ES-I3 (cell line): ENCODE measurements around the gene ZNF611.
"Not testable (repeated sequence)": the region's sequence is repeated elsewhere in the genome, so short reads cannot be mapped to it uniquely, and the experiment has no call there.

Experiments used
- H3K36me3 ChIP-seq: 2 replicates; pipeline ENCODE4 v1.6.1; 2013; ENCODE audit warnings: mild to moderate bottlenecking, low read length, control low read depth, moderate library complexity; ENCODE audit not compliant: insufficient read depth
- H3K4me1 ChIP-seq: 2 replicates; pipeline ENCODE4 v1.6.1; 2013; ENCODE audit warnings: mild to moderate bottlenecking, control low read depth, low read length; ENCODE audit not compliant: insufficient read depth
- H3K9ac ChIP-seq: 2 replicates; pipeline ENCODE4 v1.6.1; 2013; ENCODE audit warnings: low read depth, mild to moderate bottlenecking, low read length, moderate library complexity
- H3K9me3 ChIP-seq: 2 replicates; pipeline ENCODE4 v1.6.1; 2013; ENCODE audit warnings: mild to moderate bottlenecking, low read length, moderate library complexity; ENCODE audit not compliant: control insufficient read depth, insufficient read depth

ZNF611 gene

DNA sequence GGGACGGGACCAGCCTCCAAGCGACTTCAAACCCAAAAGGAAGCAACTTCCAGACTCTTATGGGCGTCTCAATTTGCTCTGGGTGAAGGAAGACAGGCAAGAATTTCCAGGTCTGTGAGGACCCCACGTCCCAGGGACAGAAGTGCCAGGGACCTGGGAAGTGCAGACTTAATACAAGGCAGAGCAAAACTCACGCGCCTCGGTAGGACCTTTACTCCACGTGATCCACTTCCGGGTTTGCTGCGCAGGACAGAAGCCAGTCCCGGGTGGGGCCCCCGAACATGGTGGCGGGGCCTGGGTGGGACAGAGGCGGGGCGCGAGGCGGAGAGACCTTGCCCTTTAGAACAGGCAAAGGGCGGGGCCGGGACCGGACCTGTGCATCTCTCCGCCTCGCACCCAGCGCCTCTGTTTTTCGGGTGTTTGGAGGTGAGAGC is 9.3 kb downstream of the ZNF611 start:
- H3K4me1 ChIP-seq: no peaks in the 10 kb centered on the region
- peaks cover 9% of the 10 kb centered on the region; the same call in 1 of the 2 replicates for H3K9me3 ChIP-seq
- no peaks in the 10 kb centered on the region for H3K36me3 ChIP-seq
- H3K9ac ChIP-seq: no peak overlapping the region

DNA sequence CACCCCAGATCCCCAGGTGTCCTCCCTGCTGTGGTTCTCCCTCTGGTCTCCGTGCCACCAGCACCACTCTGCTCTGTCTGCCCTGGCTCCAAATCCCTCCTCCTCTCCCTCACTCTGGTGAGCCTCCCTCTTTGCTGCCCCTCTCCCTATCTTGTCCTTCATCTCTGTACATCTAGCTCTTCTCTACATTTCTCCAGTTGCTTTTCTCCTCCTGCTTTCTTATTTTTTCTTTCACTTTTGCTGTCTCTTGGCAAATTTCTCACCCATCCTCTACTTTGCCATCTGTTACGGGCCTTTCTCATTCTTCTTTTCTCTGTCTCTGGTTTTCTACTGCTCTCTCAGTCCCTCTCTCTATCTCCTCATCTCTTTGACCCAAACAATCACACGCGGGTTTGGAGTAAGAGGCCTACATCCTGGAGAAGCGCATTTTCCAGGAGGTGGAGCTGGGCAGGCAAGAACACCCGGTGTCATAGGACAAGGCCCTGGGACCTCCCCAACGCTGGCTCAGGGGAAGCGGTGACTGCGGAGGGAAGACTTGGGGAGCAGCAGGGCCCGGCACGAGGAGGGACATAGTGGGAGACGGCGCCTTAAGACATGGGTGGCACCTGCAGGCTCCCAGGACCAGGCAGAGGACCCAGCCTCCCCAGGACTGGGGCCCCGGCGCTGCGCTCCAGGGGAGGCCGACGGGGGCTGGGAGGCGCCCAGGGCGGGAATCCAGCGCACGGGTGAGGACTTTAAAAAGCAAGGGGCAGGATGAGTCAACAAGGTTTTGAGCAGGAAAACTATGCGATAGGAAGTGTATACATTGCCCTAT is 9.9 kb downstream of the ZNF611 start:
- no peaks in the 10 kb centered on the region for H3K4me1 ChIP-seq
- no peak overlapping the region for H3K9ac ChIP-seq
- peaks cover 9% of the 10 kb centered on the region; the same call in 1 of the 2 replicates for H3K9me3 ChIP-seq
- no peaks in the 10 kb centered on the region for H3K36me3 ChIP-seq

DNA sequence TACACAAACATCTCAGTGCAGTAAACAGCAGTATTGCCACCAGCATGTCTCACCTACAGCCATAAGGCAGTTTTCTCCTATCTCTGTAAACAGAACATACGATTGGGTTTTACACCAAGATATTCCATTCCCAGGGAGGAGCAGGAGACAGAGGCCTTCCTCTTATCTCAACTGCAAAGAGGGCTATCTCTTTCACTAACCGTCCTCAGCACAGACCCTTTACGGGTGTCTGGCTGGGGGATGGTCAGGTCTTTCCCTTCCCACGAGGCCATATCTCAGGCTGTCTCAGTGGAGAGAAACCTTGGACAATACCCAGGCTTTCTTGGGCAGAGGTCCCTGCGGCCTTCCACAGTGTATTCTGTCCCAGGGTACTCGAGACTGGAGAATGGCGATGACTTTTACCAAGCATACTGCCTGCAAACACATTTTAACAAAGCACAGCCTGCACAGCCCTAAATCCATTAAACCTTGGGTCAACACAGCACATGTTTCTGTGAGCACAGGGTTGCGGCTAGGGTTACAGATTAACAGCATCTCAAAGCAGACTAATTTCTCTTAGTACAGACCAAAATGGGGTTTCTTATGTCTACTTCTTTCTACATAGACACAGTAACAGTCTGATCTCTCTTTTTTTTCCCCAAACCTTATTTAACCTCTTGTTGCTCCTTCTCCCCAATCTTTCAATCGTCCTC is 10.8 kb downstream of the ZNF611 start:
- H3K9ac ChIP-seq, H3K36me3 ChIP-seq, H3K4me1 ChIP-seq: not testable (repeated sequence)
- peaks cover 11% of the 10 kb centered on the region for H3K9me3 ChIP-seq

DNA sequence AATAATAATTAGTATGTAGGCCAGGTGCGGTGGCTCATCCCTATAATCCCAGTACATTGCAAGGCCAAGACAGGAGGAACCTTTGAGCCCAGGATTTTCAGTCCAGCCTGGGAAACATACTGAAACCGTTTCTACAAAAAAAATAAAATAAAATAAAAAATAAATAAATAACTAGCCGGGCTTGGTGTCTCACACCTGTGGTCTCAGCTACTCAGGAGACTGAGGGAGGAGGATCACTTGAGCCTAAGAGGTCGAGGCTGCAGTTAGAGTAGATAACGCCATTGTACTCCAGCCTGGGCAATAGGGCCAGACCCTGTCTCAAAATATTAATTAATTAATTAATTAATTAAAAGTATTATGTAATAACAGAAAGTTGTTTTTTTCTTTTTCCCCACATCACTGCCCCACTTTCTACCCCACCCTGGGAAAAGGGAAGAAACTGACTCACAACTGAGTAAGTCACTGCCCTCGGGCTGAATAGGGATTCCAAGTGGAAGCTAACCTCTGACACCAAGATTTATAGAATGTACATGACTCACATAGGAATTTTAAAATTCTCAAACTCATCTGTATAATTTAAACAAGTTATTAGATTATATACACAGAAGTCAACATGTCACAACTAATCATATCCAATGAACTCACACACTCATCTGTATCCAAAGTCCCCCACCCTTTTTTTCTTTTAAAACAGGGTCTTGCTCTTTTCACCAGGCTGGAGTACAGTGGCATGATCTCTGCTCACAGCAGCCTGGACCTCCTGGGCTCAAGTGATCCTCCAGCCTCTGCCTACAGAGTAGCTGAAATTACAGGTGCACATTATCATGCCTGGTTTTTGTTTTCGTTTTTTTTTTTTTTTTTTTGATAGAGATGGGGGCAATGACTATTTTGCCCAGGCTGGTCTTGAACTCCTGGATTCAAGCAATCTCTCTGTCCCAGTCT is 12.5 kb downstream of the ZNF611 start:
- no peak overlapping the region for H3K9ac ChIP-seq

DNA sequence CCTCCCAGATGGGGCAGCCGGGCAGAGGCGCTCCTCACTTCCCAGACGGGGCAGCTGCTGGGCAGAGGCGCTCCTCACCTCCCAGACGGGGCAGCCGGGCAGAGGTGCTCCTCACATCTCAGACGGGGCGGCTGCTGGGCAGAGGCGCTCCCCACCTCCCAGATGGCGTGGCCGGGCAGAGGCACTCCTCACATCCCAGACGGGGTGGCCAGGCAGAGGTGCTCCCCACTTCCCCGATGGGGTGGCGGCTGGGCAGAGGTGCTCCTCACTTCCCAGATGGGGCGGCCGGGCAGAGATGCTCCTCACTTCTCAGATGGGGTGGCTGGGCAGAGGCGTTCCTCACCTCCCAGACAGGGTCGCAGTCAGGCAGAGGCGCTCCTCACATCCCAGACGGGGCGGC is 14.3 kb downstream of the ZNF611 start:
- H3K9ac ChIP-seq, H3K36me3 ChIP-seq: not testable (repeated sequence)
- H3K9me3 ChIP-seq: peaks cover 14% of the 10 kb centered on the region
- peaks cover 17% of the 10 kb centered on the region for H3K4me1 ChIP-seq

More for the DNA sequence above, 12.5 kb downstream of the ZNF611 start:
- Histone ChIP-seq H3K36me3 (no peaks in the 10 kb centered on the region), H3K9me3 (peaks cover 14% of the 10 kb centered on the region), H3K4me1 (peaks cover 3% of the 10 kb centered on the region; the same call in 1 of the 2 replicates)

DNA sequence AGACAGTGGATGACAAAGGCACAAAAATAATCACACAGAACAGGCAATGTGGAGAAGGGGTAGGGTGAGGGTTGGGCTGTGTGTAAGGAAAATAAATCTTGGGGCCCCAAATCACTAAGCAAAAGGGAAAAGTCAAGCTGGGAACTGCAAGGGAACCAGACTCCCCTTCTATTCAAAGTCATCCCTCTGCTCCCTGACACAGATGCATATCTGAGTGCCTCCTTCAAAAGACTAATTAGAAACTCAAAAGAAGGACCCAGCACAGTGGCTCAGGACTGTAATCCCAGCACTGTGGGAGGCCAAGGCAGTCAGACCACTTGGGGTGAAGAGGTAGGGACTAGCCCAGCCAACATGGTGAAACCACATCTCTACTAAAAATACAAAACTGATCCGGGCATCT is 18.3 kb downstream of the ZNF611 start:
- H3K9ac ChIP-seq: no peak overlapping the region; the same call in 1 of the 2 replicates
- H3K4me1 ChIP-seq: peaks cover 21% of the 10 kb centered on the region
- peaks cover 5% of the 10 kb centered on the region; the same call in 1 of the 2 replicates for H3K9me3 ChIP-seq
- H3K36me3 ChIP-seq: no peaks in the 10 kb centered on the region; the same call in 1 of the 2 replicates

DNA sequence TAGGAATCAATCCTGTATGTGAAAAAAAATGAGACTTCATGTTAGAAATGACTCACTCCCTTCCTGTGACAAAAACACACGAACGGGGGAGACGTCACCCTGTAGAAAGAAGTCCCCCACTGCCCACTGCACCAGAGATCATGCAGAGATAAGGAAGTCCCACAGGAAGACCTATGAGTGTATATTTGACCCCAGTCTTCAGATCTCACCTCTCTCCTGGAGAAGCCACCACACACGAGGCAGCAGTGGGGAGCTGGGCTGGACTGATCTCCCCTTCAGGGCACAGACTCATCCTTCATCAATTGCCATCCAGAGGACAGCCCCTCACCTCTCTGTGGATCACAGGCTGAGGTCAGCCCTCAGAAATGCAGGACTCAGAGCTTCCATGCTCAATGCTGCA is 18.9 kb downstream of the ZNF611 start:
- H3K36me3 ChIP-seq, H3K9me3 ChIP-seq, H3K9ac ChIP-seq: not testable (repeated sequence)
- H3K4me1 ChIP-seq: peaks cover 21% of the 10 kb centered on the region

DNA sequence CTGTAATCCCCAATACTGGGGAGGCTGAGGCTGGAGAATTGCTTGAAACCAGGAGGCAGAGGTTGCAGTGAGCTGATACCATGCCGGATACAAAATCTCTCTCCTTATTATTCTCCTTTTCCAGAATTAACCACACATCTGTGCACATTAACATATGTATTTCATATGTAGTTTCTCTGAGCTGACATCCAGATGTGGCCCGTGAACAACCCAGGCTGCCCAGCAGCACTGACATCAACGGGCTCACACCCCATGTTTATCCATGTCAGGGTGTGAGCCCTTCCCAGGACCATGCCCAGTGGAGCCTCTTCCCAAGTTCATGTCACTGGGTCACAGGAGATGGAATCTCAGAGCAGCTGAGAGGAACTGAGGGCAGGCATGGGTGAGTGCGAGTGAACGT is 19.5 kb downstream of the ZNF611 start:
- peaks cover 21% of the 10 kb centered on the region for H3K4me1 ChIP-seq
- H3K9me3 ChIP-seq, H3K36me3 ChIP-seq, H3K9ac ChIP-seq: not testable (repeated sequence)

DNA sequence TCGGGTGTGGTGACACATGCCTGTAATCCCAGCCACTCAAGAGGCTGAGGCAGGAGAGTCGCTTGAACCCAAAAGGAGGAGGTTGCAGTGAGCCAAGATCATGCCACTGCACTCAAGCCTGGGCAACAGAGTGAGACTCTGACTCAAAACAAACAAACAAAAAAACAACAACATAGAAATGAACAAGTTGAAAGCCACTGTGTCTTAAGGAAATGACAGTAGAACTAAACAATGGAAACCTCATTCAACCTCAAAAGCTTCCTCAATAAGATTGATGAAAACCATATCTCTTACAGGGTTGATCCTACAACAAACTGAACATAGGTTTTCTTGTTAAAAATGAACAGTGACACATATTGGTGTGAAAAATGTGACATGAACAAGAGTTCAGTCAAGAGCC is 21.8 kb downstream of the ZNF611 start:
- not testable (repeated sequence) for H3K36me3 ChIP-seq, H3K9ac ChIP-seq

DNA sequence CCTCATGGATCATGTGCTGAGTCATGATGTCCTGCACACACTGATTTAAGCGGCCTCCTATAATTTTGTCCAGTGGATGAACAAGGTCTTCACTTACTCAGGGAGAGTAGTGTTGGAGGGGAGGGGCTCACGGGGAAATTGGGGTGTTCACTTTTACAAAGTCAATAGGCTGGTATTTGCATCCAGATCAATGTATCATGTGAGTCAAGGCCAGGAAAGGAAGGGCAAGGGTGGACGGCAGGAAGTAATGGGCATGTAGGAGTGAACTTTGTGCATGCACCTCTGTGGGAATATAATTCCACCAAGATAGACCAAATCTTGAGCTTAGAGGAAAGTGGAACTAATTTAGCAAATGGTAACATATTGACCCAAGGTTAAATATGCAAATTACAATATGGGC is 23.2 kb downstream of the ZNF611 start:
- peaks cover 12% of the 10 kb centered on the region for H3K4me1 ChIP-seq
- not testable (repeated sequence) for H3K9ac ChIP-seq, H3K36me3 ChIP-seq, H3K9me3 ChIP-seq

More for the DNA sequence above, 21.8 kb downstream of the ZNF611 start:
- not testable (repeated sequence) for H3K9me3 ChIP-seq
- peaks cover 21% of the 10 kb centered on the region for H3K4me1 ChIP-seq

DNA sequence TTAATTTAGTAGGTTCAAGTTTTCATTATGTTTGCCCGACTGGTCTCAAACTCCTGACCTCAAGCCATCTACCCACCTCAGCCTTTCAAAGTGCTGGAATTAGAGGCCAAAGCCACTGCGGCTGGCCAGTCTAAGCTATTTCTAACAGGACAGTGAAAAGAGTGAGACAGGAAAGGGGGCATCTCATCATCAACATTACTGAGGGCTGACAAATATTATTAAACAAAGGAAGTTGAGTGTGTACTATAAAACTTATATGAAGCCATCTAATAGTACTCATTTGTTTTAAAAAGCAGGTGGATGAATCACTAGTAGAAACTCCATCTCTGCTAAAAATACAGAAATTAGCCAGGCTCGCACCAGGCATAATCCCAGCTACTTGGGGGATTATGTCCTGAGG is 24.3 kb downstream of the ZNF611 start:
- Histone ChIP-seq H3K36me3 (no peaks in the 10 kb centered on the region; the same call in none of the 2 replicates), H3K9me3 (no peaks in the 10 kb centered on the region; the same call in 1 of the 2 replicates), H3K9ac (no peak overlapping the region), H3K4me1 (peaks cover 4% of the 10 kb centered on the region; the same call in 1 of the 2 replicates)

DNA sequence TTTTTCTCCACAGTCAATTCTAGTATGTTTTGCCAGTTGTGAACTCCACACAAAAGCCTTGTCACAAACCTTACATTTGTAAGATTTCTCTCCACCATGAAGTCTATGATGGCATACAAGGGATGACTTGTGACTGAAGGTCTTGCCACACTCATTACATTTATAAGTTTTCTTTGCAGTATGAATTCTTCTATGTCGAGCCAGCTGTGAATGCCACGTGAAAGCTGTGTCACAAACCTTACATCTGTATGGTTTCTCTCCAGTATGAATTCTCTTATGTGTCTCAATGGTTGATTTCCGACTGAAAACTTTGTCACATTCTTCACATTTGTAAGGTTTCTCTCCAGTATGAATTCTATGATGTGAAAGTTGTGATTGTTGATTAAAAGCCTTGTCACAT is 29.2 kb downstream of the ZNF611 start:
- not testable (repeated sequence) for H3K9me3 ChIP-seq, H3K4me1 ChIP-seq, H3K9ac ChIP-seq, H3K36me3 ChIP-seq

DNA sequence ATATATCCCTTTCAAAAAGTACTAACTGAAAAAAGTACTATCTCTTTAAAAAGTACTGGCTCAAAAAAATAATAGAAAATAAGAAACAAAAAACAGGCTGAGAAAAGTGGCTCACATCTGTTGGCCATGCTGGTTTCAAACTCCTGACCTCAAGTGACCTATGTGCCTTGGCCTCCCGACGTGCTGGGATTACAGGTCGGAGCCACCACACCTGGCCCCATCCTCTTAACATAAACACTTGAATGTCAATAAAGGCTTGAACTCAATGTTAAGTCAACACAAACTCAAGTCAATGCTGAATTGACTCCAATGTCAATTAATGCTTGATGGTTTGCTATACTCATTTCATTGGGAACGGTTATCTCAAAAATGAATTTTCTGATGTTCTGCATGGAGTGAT is 30.9 kb downstream of the ZNF611 start:
- no peaks in the 10 kb centered on the region for H3K4me1 ChIP-seq
- H3K9me3 ChIP-seq: no peaks in the 10 kb centered on the region; the same call in 1 of the 2 replicates
- no peaks in the 10 kb centered on the region; the same call in 1 of the 2 replicates for H3K36me3 ChIP-seq
- H3K9ac ChIP-seq: no peak overlapping the region

DNA sequence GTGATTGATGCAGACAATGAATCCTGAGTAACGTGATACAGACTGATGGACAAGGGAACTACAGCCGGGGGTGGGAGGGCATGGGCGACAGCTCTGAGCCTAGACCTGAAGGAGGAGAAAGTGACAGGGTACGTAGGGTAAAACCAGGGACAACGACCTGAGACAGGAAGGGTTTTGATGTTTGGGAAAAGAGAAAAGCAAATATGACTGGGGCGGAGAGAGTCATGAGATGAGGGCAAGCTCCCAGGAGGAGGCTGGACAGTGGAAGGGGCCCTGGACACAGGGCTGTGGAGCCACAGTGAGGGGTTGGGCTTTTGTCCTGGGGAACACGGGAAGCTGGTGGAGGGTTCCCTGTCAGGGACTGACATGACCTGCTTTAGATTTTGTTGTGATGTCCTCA is 34.2 kb downstream of the ZNF611 start:
- no peaks in the 10 kb centered on the region; the same call in 1 of the 2 replicates for H3K9me3 ChIP-seq
- H3K9ac ChIP-seq: no peak overlapping the region
- no peaks in the 10 kb centered on the region for H3K36me3 ChIP-seq
- no peaks in the 10 kb centered on the region for H3K4me1 ChIP-seq
